Activated effector memory CD4-positive, alpha-beta T cell treated with anti-CD3 and anti-CD28 coated beads, Interleukin-2, amount 50 U/mL, for 16 hours (primary cell): ENCODE data around the gene MEST.
A peak's percentile ranks its signal among the peaks of the same experiment; 100 is the strongest.
"Not testable (repeated sequence)": the region's sequence is repeated elsewhere in the genome, so short reads cannot be mapped to it uniquely, and the experiment has no call there.

ENCODE experiments used
- DNase-seq: peaks from one replicate; pipeline ENCODE4 v3.0.0-alpha.2; 2020

Gene MEST

DNA sequence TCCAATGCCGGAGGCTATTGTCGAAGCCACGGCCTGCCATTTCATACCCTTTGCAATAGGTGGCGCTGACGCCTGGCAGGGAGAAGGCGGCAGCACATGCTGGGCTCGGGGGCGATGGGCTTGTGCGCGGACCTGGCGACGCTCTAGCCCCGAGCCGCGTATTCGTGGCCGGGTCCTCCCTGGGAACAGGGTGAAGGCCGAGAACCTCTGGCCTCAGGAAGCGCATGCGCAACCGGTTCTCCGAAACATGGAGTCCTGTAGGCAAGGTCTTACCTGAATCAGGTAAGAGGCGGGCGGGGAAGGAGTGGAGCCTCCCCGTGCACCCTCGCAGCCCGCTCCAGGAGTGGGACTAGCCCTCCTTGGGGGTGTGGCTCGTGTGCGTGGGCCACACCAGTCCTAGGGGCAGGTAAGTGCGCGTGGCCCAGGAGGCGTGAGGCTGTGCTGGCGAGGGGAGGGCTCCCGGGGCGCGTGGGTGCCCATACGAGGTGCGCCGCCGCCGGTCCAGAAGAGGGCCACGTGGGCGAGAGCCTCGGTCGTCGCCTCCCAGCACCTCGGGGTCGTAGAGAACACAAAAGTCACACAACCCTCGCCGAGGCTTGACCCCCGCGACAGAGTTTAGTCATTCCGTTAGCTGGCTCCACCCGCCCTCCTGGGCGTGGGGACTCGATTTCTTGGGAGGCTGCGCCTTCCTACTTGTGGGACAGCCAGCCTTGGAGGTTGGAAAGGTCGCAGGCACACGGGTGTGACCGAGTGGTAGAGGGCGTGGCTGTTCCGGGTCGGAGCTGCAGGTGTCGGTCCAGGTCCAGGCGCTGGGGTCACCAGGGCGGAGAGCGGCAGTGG, 5.6 kb upstream of the MEST start:
- peak; percentile 82 for DNase-seq

- no peak for DNase-seq
Measured at GRCh38 chr7:130486954-130487436, 4.9 kb upstream of the MEST start.

- no peak for DNase-seq
Measured at GRCh38 chr7:130488392-130489139, 3.3 kb upstream of the MEST start.

- no peak for DNase-seq
Measured at GRCh38 chr7:130489140-130489983, 2.5 kb upstream of the MEST start.

DNA sequence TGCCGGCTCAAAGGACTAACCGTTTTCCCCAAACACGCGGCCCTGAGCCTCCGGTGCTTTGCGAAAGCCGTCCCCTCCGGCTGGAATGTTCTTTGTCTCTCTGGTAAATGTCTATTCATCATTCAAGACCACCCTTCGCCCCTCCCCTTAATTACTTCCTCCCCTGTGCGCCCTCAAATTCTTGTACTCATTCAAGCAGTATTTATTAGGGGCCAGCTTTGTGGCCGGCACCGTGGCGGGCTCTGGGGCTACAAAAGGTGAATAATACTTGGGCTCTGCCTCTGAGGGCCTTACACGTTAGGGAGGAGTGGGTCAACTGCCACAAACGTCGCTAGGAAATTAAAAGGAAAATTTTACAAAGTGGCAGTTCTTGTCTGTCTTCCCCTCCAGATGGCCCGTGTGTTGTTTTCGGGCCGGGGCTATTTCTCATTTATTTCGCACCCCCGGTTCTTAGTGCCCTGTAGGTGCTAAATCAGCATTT, 1.5 kb upstream of the MEST start:
- no peak for DNase-seq

DNA sequence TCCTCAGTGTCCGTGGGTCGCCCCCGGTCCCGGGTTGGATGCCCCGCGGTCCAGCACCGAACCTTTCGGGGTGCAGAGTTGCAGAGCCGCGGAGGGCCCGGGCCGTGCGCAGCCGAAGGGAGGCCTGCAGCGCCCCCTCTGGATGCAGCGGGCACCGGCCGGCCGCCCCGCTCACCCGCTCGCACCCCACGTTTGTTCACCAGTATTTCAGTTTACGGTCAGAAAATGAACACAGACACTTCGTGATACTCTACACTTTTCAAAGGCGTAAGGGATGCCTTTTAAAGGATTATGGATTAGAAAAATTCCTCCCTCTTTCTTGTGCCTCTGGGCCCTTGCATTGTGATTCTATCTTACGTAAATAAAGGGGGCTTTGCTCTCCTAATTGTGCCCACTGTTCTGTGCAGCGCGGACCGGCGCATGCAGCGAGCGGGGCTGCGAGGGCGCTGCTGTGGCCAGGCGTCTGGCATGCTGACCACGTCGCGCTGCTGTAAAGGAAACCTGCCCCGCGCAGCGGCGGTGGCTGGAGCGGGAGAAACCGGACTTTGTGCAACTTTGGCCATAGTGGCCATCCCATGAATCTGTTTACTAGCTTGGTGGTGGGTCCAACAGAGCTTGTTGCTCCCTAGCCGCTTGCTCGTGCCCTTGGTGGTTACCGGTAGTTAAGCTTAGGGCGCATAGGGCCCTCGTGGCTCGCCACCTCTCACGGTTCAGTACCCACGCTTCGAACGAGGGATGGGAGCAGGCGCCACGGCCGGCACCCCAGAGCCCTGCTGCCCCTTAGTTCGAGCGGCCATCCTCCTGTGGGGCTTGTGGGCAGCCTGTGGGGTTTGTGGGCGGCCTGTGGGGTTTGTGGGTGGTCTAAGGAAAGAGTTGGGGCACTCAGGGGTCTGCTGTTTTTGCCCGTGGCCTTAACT, 739 bp upstream of the MEST start:
- DNase-seq: no peak

DNA sequence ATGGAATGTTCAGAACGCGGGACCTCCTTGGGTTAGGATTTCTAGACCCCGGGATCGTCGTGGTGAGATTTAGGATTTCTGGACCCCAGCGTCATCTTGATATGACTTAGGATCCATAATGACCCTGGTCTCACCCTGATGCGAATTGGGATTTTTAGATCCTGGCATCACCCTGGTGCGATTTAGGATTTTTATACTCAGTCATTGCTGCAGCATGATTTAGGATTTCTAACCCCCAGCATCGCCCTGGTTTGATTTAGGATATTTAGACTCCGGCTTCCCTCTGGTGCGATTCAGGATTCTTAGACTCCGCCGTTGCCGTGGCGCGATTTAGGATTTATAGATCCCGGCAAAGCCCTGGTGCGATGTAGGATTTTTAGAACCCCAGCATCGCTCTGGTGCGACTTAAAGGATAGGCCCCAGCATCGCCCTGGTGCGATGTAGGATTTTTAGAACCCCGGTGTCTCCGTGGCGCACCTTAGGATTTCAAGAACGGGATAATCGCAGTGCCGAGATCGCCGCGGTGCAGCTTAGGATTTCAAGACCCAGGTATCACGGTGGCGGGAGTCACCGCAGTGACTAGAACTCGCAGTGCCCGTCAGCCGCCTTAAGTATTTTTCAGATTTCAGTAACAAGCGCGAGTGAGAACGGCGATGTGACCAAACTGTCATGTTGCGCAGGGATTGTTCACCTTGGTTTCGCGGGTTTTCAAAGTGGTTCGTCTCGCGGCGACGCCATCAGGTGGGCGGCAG, 814 bp downstream of the MEST start:
- DNase-seq: no peak

- no peak for DNase-seq
Measured at GRCh38 chr7:130493275-130493873, 1.5 kb downstream of the MEST start.

GRCh38 chr7:130494431-130494858, 2.6 kb downstream of the MEST start:
- DNase-seq: no peak

DNA sequence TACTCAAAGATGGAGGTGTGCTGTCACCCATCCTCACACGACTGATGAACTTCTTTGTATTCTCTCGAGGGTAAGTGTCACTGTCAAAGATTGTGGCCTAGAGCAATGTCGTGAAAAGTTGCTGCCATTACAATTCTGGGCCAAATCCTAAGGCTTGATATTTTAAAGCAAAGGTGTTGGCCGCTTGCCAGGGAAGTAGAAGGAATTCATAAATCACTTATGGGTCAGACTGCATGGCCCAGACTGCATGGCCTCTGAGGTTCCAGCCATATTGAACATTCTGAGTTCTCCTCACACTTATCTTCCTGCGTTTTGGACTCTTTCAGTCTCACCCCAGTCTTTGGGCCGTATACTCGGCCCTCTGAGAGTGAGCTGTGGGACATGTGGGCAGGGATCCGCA, 8.6 kb downstream of the MEST start:
- DNase-seq: no peak

DNA sequence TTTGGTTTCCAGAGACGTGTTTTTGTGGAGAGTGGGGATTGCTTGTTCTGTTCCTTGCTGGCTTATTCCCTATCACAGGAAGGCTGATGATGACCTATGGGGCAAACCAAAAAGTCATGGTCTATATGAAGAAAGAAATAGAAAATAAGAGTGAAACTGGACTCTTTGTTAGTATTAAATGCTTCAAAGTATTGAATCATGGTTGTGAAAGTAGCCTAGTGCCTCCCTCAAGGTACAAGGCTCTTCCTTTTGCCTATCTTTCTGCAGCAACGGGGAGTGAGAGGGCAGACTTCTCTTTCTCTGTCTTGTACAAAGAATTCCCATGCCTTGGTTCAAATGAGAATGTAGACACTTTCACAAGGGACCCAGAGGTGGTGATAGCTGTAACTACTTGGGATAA, 9.0 kb downstream of the MEST start:
- DNase-seq: no peak

- no peak for DNase-seq
Measured at GRCh38 chr7:130505753-130506152, 13.9 kb downstream of the MEST start.

DNA sequence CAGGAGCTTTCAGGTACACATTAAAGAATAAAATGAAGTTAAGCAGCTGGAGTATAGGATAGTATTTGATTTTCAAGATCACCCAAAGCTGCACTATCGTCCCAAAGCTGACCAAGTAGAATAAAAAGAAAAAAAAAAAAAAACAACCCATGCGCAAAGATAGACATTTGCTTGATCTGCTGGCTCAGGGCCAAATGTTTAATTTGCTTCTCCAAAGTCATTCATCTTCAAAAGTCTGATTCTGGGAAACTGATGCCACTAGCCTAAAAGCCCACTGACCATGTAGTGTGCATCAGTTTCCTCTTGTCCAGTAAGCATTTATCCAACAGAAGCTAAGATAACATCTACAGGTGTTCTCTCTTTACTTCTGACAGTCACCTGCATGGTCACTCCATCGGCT, 14.5 kb downstream of the MEST start:
- no peak for DNase-seq

DNA sequence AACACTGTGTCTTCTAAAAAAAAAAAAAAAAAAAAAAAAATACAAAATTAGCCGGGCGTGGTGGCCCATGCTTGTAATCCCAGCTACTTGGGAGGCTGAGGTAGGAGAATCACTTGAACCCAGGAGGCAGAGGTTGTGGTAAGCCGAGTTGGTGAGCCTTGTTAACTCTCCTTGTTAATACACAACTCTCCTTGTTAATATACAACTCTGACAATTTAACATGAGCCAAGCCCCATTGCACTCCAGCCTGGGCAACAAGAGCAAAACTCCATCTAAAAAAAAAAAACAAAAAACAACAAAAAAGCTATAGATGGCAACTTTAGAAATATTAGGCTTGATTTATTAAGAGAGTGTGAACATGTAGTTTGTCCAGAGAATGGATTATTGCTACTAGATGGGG, 20.2 kb downstream of the MEST start:
- not testable (repeated sequence) for DNase-seq

DNA sequence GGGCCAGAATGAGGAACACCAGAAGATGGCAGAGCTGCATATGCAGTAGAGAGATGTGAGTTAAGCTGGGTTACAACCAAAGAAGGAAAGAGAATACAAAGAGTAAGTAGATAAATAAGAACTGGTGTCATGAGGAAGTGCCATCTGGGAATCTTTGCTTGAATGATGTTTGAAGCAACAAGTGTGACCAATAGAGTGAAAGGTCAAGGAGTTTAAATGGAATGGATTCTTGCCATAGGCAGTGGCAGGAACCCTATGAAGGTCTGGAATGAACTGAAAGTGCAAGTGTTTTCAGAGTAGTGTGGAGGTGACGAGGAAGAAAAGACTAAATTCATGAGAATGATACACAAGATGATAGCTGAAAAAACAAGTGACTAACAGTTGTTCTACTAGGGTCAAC, 21.6 kb downstream of the MEST start:
- DNase-seq: no peak

DNA sequence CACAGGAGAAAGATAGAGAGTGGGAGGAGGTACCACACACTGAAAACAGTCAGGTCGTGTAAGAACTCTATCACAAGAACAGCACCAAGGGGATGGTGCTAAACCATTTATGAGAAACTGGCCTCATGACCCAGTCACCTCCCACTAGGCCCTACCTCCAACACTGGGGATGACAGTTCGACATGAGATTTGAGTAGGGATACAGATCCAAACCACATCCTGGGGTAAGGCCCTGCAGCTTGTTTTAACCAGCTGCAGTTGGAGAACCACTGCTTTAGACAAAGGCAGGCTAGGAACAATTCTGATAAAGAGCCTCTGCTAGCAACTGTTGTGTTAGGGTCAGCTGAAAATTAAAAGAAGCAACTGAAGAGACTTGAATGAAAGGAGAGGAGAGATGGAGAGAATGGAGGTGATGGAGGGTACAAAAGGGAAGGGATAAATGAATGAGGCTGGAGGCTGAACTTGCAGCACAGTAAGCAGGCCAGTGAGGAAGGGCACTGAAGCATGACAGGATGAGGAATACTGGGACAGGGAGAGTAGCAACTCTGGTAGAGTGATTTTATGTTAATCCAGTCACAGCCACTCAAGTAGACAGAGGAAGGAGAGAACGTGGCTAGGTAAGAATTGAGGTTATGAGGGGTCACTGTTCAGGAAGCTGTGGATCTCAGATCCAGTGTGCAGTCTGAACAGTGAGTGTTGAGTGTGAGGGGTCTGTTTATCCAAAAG, 23.6 kb downstream of the MEST start:
- no peak for DNase-seq

DNA sequence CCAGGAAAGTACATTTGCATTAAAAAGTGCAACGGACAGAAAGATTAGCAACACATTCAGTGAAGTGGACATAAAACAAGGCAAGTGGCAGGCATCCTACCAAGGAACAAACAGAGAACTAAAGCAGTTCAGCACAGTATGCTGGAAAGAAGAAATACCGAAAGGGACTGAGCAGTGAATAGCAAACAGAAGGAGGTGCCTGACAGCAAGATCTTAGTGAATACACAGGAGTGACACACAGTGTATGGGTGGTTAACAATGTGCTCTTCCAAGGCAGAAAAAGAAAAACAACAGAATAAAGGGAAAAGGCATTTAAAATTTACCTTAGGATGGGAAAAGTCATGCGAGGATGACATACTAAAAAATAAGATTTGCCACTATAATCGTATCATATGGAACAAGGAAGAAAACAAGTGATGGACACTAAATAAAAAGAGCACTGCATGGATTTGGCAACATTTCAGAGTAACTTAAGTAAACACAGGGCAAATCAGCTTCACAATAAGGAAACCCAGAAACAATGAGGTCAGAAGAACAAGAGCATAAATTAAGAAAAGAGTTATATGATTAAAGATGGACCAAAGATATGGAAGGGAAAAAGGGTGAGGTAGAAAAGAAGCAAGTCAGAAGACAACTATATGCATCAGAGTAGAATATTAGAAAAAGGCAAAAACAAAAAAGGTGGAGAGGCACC, 29.5 kb downstream of the MEST start:
- DNase-seq: no peak

DNA sequence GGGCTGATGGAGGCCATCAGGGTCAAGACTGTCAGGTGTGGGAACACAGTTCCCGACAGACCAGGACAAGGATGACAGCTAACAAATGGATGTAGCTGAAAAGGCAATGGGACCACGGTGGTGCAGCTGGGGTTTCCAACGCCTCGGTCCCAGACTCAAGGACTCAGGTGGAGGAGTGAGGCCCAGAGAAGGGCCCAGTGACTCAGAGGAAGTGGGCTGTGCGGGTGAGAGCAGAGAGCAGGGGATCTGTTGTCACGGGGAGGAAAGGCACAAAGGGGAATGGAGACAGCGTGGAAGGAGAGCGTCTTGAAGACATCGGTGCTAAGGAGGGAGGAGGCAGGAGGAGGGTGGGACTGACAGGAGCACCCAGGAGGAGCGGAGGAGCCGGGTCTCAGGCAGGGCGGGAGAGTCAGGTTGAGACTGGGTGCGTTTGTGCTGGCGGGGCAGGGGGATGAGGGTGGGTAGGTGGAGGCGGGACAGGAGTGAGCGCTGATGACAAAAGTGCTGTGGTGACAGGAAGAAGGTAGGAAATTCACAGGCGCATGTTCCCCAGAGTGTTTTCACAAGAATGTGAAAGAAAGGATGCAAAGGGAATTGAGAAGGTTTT, 31.7 kb downstream of the MEST start:
- not testable (repeated sequence) for DNase-seq

DNA sequence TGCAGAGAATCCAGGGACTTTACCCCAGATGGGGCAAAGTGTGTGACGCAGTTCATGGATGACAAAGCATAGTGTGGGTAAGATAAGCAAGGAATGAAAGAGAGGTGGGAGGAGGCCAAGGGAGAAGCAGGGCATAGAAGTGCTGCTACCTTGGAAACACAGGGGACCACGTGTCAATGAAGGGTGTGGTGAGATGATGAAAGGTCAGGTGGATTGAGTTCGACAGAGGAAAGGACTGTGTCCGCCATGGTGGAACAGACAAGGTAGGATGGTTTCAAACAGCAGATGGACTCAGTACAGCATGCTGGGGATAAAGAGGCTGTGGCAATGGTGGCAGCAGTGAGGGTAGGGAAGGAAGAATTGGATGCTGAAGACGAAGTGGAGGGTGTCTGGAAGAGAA, 32.7 kb downstream of the MEST start:
- no peak for DNase-seq
